SK-N-MC (cell line): ENCODE results near the gene POLD2.

Source experiments
- EZH2 ChIP-seq: fragments of 200-600 bp; sonication (generic); IDR thresholded peaks from one replicate; pipeline ENCODE4 v1.6.1; 2017; ENCODE audit warnings: antibody characterized with exemption
- FOXP2 ChIP-seq: optimal IDR thresholded peaks from 2 replicates; pipeline ENCODE3; 2011; ENCODE audit warnings: mild to moderate bottlenecking, moderate library complexity; ENCODE audit not compliant: insufficient read depth; ENCODE audit errors: extremely low read length, control extremely low read depth
- POLR2AphosphoS5 ChIP-seq: IDR thresholded peaks from 2 replicates; pipeline ENCODE4 v1.6.1; 2012; ENCODE audit warnings: mild to moderate bottlenecking, low read depth, low read length, borderline replicate concordance

- TF ChIP-seq POLR2AphosphoS5 = no peak
- TF ChIP-seq EZH2 = no peak
- no peak for TF ChIP-seq FOXP2
Measured at GRCh38 chr7:44080686-44081265, 42.6 kb downstream of the POLD2 start.
